H9 (cell line): Measurements from ENCODE around the gene ACBD6. TPM values are rescaled to one million over a fixed set of nuclear protein-coding genes. Genes with fewer than 3 reads are reported as not detected.

Experiments
- DNase-seq: peaks from one replicate; pipeline ENCODE4 v3.0.0-alpha.2; 2017
- H2AFZ ChIP-seq: one replicate; pipeline ENCODE4 v1.6.1; 2013; ENCODE audit warnings: mild to moderate bottlenecking, low read length, control low read depth, moderate library complexity
- H2AK5ac ChIP-seq: 2 replicates; pipeline ENCODE4 v1.6.1; 2013; ENCODE audit warnings: low read length, control low read depth, mixed read lengths; ENCODE audit not compliant: insufficient read length
- H2BK120ac ChIP-seq: one replicate; pipeline ENCODE4 v1.6.1; 2013; ENCODE audit warnings: low read depth, mild to moderate bottlenecking, low read length, control low read depth, inconsistent platforms; ENCODE audit not compliant: poor library complexity, severe bottlenecking
- H2BK12ac ChIP-seq: 2 replicates; pipeline ENCODE4 v1.6.1; 2013; ENCODE audit warnings: low read length, control low read depth, mixed read lengths, low read depth; ENCODE audit not compliant: insufficient read length
- H2BK15ac ChIP-seq: 2 replicates; pipeline ENCODE4 v1.6.1; 2013; ENCODE audit warnings: low read depth, low read length, control low read depth
- H2BK20ac ChIP-seq: one replicate; pipeline ENCODE4 v1.6.1; 2013; ENCODE audit warnings: low read depth, mild to moderate bottlenecking, low read length, control low read depth, inconsistent platforms; ENCODE audit not compliant: poor library complexity, severe bottlenecking
- H2BK5ac ChIP-seq: 2 replicates; pipeline ENCODE4 v1.6.1; 2013; ENCODE audit warnings: low read length, control low read depth, mixed read lengths; ENCODE audit not compliant: insufficient read length
- H3K14ac ChIP-seq: 2 replicates; pipeline ENCODE4 v1.6.1; 2013; ENCODE audit warnings: low read length, control low read depth; ENCODE audit not compliant: insufficient read depth
- H3K18ac ChIP-seq: 2 replicates; pipeline ENCODE4 v1.6.1; 2013; ENCODE audit warnings: low read depth, mild to moderate bottlenecking, mixed read lengths, low read length, control low read depth; ENCODE audit not compliant: insufficient read length
- H3K23ac ChIP-seq: 2 replicates; pipeline ENCODE4 v1.6.1; 2013; ENCODE audit warnings: low read length, control low read depth, mixed read lengths, low read depth; ENCODE audit not compliant: insufficient read length
- H3K23me2 ChIP-seq: 2 replicates; pipeline ENCODE4 v1.6.1; 2013; ENCODE audit warnings: low read depth, mild to moderate bottlenecking, mixed read lengths, low read length, control low read depth; ENCODE audit not compliant: insufficient read length, poor library complexity, severe bottlenecking
- H3K27ac ChIP-seq: 2 replicates; pipeline ENCODE4 v1.5.1; 2013; ENCODE audit warnings: low read length, control low read depth, mixed read lengths, low read depth; ENCODE audit not compliant: insufficient read length
- H3K27me3 ChIP-seq: 2 replicates; pipeline ENCODE4 v1.6.1; 2013; ENCODE audit warnings: low read length, control low read depth, inconsistent platforms; ENCODE audit not compliant: insufficient read depth
- H3K4ac ChIP-seq: 2 replicates; pipeline ENCODE4 v1.6.1; 2013; ENCODE audit warnings: low read depth, mild to moderate bottlenecking, control low read depth, inconsistent platforms, low read length, moderate library complexity
- H3K4me1 ChIP-seq: 2 replicates; pipeline ENCODE4 v1.6.1; 2013; ENCODE audit warnings: low read length, control low read depth, inconsistent platforms; ENCODE audit not compliant: insufficient read depth
- H3K4me2 ChIP-seq: 2 replicates; pipeline ENCODE4 v1.6.1; 2013; ENCODE audit warnings: low read length, control low read depth, mixed read lengths; ENCODE audit not compliant: insufficient read length, insufficient read depth
- H3K56ac ChIP-seq: 2 replicates; pipeline ENCODE4 v1.6.1; 2013; ENCODE audit warnings: low read depth, mild to moderate bottlenecking, mixed read lengths, low read length, control low read depth; ENCODE audit not compliant: insufficient read length
- H3K79me1 ChIP-seq: 2 replicates; pipeline ENCODE4 v1.6.1; 2013; ENCODE audit warnings: low read depth, mild to moderate bottlenecking, moderate library complexity, low read length, control low read depth, inconsistent platforms; ENCODE audit not compliant: insufficient read depth, poor library complexity, severe bottlenecking
- H3K79me2 ChIP-seq: 2 replicates; pipeline ENCODE4 v1.6.1; 2013; ENCODE audit warnings: low read length, control low read depth, inconsistent platforms; ENCODE audit not compliant: insufficient read depth
- H3K9ac ChIP-seq: 2 replicates; pipeline ENCODE4 v1.6.1; 2013; ENCODE audit warnings: low read length, control low read depth, mixed read lengths; ENCODE audit not compliant: insufficient read length; ENCODE audit errors: extremely low read depth
- H3K9me3 ChIP-seq: one replicate; pipeline ENCODE4 v1.6.1; 2013; ENCODE audit warnings: low read depth, low read length, inconsistent platforms; ENCODE audit not compliant: control insufficient read depth
- H3T11ph ChIP-seq: one replicate; pipeline ENCODE4 v1.6.1; 2013; ENCODE audit warnings: mild to moderate bottlenecking, low read length, control low read depth, inconsistent platforms
- H4K20me1 ChIP-seq: one replicate; pipeline ENCODE4 v1.6.1; 2013; ENCODE audit not compliant: control insufficient read depth, insufficient read length, insufficient read depth
- H4K5ac ChIP-seq: 2 replicates; pipeline ENCODE4 v1.6.1; 2013; ENCODE audit warnings: low read depth, mild to moderate bottlenecking, mixed read lengths, low read length, control low read depth; ENCODE audit not compliant: insufficient read length
- H4K8ac ChIP-seq: replicated peaks from 2 replicates; pipeline ENCODE4 v1.6.1; 2013; ENCODE audit warnings: low read length, control low read depth, mixed read lengths, low read depth; ENCODE audit not compliant: insufficient read length
- H4K91ac ChIP-seq: 2 replicates; pipeline ENCODE4 v1.6.1; 2013; ENCODE audit warnings: low read depth, mild to moderate bottlenecking, moderate library complexity, mixed read lengths, low read length, control low read depth; ENCODE audit not compliant: insufficient read length
- H3K27ac Mint-ChIP-seq, 3 experiments: 2 replicates in 2 of 3; 3 replicates in 1 of 3; pipeline ENCODE4 v1.8.0; 2020 to 2021; ENCODE audit warnings: mixed read lengths in 3 of 3, mild to moderate bottlenecking in 1 of 3, moderate library complexity in 1 of 3
- H3K27me3 Mint-ChIP-seq: 2 replicates; pipeline ENCODE4 v1.8.0; 2021; ENCODE audit warnings: low read depth, mild to moderate bottlenecking, moderate library complexity, mixed read lengths
- H3K36me3 Mint-ChIP-seq, 3 experiments: 2 replicates in 2 of 3; 3 replicates in 1 of 3; pipeline ENCODE4 v1.8.0; 2020 to 2021; ENCODE audit warnings: low read depth in 3 of 3, mixed read lengths in 3 of 3; ENCODE audit not compliant: insufficient read depth in 1 of 3
- H3K4me1 Mint-ChIP-seq, 2 experiments: 2 replicates each; pipeline ENCODE4 v1.8.0; 2020; ENCODE audit warnings: mixed read lengths in 2 of 2
- H3K4me3 Mint-ChIP-seq, 2 experiments: 2 replicates in 1 of 2; 3 replicates in 1 of 2; pipeline ENCODE4 v1.8.0; 2020 to 2021; ENCODE audit warnings: mild to moderate bottlenecking in 2 of 2, mixed read lengths in 2 of 2, moderate library complexity in 1 of 2
- H3K9me3 Mint-ChIP-seq, 2 experiments: 2 replicates in 1 of 2; 3 replicates in 1 of 2; pipeline ENCODE4 v1.8.0; 2020; ENCODE audit warnings: mild to moderate bottlenecking in 2 of 2, mixed read lengths in 2 of 2, moderate library complexity in 1 of 2
- CTCF ChIP-seq: fragments of 200-600 bp; sonication (generic); conservative IDR thresholded peaks from 3 replicates; pipeline ENCODE4 v1.8.0; 2021; ENCODE audit warnings: antibody characterized with exemption, mild to moderate bottlenecking
- WGBS: extraction: QIAGEN DNeasy Blood & Tissue Kit; methylation state at CpG from one replicate; pipeline ENCODE4 v1.1.7; 2013; ENCODE audit warnings: missing lambda C conversion rate, low lambda C conversion rate, mixed read lengths; ENCODE audit not compliant: insufficient read length; ENCODE audit errors: extremely low coverage; 5-methylcytosine and 5-hydroxymethylcytosine counted together
- total RNA-seq: library from RNA; stranded (reverse); gene quantifications from 2 replicates; pipeline ENCODE4 v1.2.1, GENCODE V29; 2021

Gene ACBD6
- total RNA-seq, 1 experiment from 2014 or later, result 51.4 TPM

GRCh38 chr1:180534214-180534613 is 31.8 kb upstream of the ACBD6 start:
- Histone ChIP-seq H3T11ph (no peak overlapping the region), H2AFZ (no peak overlapping the region), H3K27ac (no peak overlapping the region), H3K18ac (no peak overlapping the region), H3K23ac (no peak overlapping the region), H2AK5ac (no peak overlapping the region), H4K8ac (no peak overlapping the region), H3K56ac (no peak overlapping the region), H3K14ac (no peak overlapping the region), H4K5ac (no peak overlapping the region), H3K4me1 (no peaks in the 10 kb centered on the region), H3K23me2 (no peaks in the 10 kb centered on the region), H3K9me3 (no peaks in the 10 kb centered on the region), H4K91ac (no peak overlapping the region), H3K27me3 (no peaks in the 10 kb centered on the region), H2BK5ac (no peak overlapping the region), H3K9ac (no peak overlapping the region), H3K4ac (no peak overlapping the region), H3K79me2 (no peaks in the 10 kb centered on the region), H3K79me1 (no peaks in the 10 kb centered on the region), H4K20me1 (no peaks in the 10 kb centered on the region), H3K4me2 (no peak overlapping the region), H2BK15ac (no peak overlapping the region), H2BK20ac (no peak overlapping the region), H2BK120ac (no peak overlapping the region), H2BK12ac (no peak overlapping the region)
- Mint-ChIP-seq H3K36me3 (no peaks in the 10 kb centered on the region), H3K4me3 (no peak overlapping the region), H3K9me3 (no peaks in the 10 kb centered on the region), H3K27ac (no peak overlapping the region), H3K4me1 (peaks cover 8 to 9% of the 10 kb centered on the region in 2 experiments; a peak in 3 of 4 replicates), H3K27me3 (no peaks in the 10 kb centered on the region)
- no CpG with 5 or more reads among the region's 7 CpGs for WGBS
- TF ChIP-seq CTCF, result no peak
- no peak for DNase-seq
